BLaER1 (cell line): ENCODE results near the gene FGFR3.

Source experiments
- H3K27ac ChIP-seq: shearing (Covaris generic); formaldehyde crosslinking; 2 replicates; pipeline ENCODE4 v1.8.1; 2022
- H3K27me3 ChIP-seq: shearing (Covaris generic); formaldehyde crosslinking; 2 replicates; pipeline ENCODE4 v1.8.1; 2022
- H3K36me3 ChIP-seq: shearing (Covaris generic); formaldehyde crosslinking; 2 replicates; pipeline ENCODE4 v1.8.1; 2022
- H3K4me1 ChIP-seq: shearing (Covaris generic); formaldehyde crosslinking; 2 replicates; pipeline ENCODE4 v1.8.1; 2022
- H3K4me2 ChIP-seq: shearing (Covaris generic); formaldehyde crosslinking; 2 replicates; pipeline ENCODE4 v1.8.1; 2022
- H3K4me3 ChIP-seq: shearing (Covaris generic); formaldehyde crosslinking; 2 replicates; pipeline ENCODE4 v1.8.1; 2022
- H3K9ac ChIP-seq: shearing (Covaris generic); formaldehyde crosslinking; 2 replicates; pipeline ENCODE4 v1.8.1; 2022
- H3K9me3 ChIP-seq: shearing (Covaris generic); formaldehyde crosslinking; 2 replicates; pipeline ENCODE4 v1.8.1; 2022
- H4K20me1 ChIP-seq: shearing (Covaris generic); formaldehyde crosslinking; 2 replicates; pipeline ENCODE4 v1.8.1; 2022
- Cebpa-rat ChIP-seq: shearing (Covaris generic); IDR thresholded peaks from 2 replicates; pipeline ENCODE4 v1.8.1; 2022

FGFR3 gene

DNA sequence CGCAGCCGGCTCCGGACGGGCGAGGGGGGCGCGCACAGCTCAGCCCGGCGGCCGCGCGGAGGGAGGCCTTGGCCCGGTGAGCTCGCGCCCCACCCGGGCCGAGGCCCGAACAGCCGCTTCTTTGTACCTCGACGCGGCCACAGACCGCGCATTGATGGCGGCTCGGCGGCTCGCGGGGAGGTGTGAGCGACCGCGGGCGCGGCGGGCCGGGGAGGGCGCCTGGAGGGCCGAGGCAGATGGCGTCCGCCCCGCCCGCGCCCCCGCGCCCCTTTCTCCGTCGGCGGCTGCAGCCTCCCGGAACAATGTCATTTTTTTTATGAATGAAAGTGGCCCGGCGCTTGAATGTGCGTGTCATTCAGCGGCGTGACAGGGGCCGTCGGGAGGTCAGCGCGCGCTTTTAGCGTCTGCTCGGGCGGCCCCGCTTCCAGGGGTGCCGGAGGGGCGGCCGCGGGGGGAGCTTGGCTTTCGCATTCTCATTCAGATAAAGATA lies 1.8 kb downstream of the FGFR3 start:
- H3K27ac ChIP-seq = no peak overlapping the region
- peak overlapping the region; percentile 100 for H3K4me2 ChIP-seq
- H3K9ac ChIP-seq = no peak overlapping the region
- H4K20me1 ChIP-seq = peaks cover 70% of the 10 kb centered on the region
- H3K36me3 ChIP-seq = no peaks in the 10 kb centered on the region
- TF ChIP-seq Cebpa-rat = no peak
- H3K4me1 ChIP-seq = peaks cover 28% of the 10 kb centered on the region
- H3K4me3 ChIP-seq = peak overlapping the region; percentile 70
- H3K9me3 ChIP-seq = no peaks in the 10 kb centered on the region
- peaks cover 94% of the 10 kb centered on the region for H3K27me3 ChIP-seq

DNA sequence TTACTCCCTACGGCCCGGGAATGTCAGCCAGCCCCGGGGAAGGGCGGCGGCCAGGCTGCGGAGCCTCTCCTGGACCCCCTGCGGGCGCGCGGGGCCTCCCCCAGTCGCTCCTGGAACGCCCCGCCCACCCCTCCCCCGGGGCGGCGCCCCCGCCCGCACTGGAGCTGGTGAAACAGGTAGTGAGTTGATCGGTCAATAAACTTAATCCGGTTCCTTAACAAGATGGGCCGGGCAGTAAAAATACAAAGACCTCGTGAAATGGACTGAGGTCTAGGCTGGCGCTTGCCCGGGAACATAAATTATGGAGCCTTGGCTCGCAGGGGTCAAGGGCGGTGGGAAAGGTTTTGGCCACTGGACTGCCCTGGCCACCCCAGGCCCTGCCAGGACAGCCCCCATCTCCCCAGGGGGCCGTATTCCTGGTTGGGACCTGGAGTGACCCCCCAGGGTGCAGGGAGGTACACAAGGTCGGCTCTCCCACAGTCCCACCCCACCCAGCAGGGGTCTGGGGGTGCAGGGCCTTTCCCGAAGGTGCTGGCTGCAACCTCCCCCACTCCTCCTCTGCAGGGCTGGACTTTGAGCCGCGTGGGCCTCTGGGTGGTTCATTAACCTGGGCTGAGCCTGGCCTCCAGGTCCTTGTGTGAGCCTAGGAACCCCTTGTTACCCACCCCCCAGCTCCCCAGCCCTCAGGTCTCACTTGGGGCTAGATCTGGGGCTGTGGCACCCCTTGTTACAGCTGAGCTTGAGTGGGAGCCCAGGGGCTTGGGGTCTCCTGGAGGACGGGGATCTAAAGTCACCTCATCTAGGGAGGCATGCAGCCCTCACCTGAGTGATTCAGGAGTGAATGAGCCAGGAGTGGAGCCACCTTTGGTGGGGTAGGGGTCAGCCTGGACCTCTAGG lies 2.5 kb downstream of the FGFR3 start:
- peak overlapping the region; percentile 100 for H3K4me2 ChIP-seq
- peaks cover 90% of the 10 kb centered on the region for H3K27me3 ChIP-seq
- peak overlapping the region; percentile 70 for H3K4me3 ChIP-seq
- H4K20me1 ChIP-seq = peaks cover 70% of the 10 kb centered on the region
- no peak overlapping the region for H3K9ac ChIP-seq
- no peaks in the 10 kb centered on the region for H3K9me3 ChIP-seq
- H3K27ac ChIP-seq = no peak overlapping the region
- H3K36me3 ChIP-seq = no peaks in the 10 kb centered on the region
- TF ChIP-seq Cebpa-rat = no peak
- H3K4me1 ChIP-seq = peaks cover 28% of the 10 kb centered on the region

DNA sequence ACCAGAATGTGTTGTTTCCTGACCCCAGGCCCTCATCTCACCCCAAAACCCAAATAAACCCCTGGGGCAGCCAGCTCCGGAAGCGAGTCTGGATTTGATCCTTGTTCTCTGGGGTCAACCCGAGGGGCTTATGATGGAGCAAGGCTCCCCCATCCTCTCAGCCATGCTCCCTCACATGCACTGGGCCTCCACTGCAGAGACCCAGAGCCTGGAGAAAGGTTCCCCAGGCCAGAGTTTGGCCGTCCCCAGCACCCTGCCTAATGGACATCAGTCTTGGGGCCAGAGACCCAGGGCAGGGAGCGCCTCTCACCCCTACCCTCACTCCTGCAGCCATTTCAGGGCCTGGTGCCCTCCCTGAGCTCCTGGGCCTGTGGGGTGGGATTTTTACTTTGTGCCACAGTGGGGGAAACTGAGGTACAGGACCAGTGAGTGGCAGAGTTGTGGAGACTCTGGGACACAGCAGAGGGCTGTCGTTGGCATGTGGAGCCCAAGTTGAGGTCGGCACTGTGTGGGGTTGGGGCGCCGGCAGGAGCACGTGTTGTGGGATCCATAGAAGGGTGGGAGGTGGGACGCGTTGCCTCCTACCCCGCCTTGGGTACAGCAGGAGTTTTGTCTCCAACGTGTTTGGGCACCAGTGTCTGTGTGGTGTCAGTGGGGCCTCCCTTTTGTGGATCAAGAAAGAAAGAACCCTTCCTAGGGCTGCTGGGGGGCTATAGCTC lies 3.6 kb downstream of the FGFR3 start:
- no peak overlapping the region for H3K4me2 ChIP-seq
- H3K36me3 ChIP-seq = no peaks in the 10 kb centered on the region
- peaks cover 33% of the 10 kb centered on the region for H3K4me1 ChIP-seq
- no peaks in the 10 kb centered on the region for H3K9me3 ChIP-seq
- H4K20me1 ChIP-seq = peaks cover 64% of the 10 kb centered on the region
- H3K9ac ChIP-seq = no peak overlapping the region
- no peak overlapping the region for H3K27ac ChIP-seq
- TF ChIP-seq Cebpa-rat = no peak
- no peak overlapping the region for H3K4me3 ChIP-seq
- peaks cover 79% of the 10 kb centered on the region for H3K27me3 ChIP-seq

DNA sequence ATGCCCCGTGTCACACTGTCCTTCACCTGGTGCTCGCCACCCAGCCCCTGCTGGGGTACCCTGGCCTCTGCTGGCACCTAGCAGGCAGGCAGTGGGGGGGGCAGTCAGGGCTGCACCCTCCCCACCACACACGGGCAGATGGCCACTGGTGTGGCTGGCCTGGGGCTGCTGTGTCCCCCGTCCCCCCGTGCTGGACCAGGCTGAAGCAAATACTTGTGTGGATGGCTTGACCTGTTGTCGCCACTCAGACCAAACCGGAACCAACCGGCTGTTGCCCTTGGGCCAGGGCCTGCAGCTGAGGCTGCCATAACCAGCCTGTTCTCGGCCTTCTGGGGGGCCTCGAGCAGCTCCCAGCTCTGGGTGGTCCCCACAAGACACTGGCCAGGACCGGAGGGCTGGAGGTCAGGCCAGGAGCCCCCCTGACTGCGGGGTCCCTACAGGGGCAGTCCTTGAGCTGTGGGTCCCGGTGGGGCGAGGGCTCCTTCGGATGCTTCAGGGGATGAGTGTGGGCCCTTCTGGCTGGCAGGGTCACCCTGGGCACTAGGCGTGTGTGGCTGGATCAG lies 4.3 kb downstream of the FGFR3 start:
- Histone ChIP-seq H3K27ac (no peak overlapping the region), H3K4me2 (no peak overlapping the region), H3K9me3 (no peaks in the 10 kb centered on the region), H3K27me3 (peaks cover 72% of the 10 kb centered on the region), H3K9ac (no peak overlapping the region), H3K4me3 (no peak overlapping the region), H4K20me1 (peaks cover 57% of the 10 kb centered on the region), H3K36me3 (no peaks in the 10 kb centered on the region), H3K4me1 (peaks cover 40% of the 10 kb centered on the region)
- TF ChIP-seq Cebpa-rat = no peak

DNA sequence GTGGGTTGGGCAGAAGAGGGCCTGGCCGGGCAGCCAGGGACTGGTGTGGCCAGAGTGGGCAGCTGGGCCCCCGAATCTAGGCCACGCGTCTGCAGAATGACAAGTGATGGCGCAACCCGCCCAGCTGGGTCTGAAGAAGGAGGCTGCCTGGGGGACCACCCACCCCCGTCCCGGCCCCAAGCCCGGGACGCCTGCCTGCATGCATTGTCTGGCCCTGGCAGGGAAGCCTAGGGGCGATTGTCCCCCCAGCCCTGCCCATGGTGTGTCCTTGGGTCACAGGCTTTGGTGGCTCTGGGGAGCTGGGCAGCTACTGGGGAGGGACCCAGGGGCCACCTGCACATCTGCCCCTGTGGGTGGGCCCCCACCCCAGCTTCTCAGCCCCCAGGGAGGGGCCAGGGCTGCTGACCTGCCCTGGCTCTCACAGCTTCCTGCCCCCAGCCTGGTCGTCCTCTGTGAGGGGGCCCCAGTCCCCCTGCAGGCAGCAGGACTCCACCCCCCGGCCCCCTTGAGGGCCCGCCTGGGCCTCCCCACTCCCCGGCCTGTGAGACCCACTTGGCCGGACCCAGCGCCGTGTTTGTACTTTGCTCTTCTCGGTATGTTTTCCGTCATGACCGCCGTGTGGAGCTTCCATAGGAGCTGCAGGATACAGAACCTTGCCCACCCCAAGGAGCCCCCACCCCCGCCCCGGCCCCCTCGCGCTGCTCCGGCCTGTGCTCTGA lies 4.9 kb downstream of the FGFR3 start:
- Histone ChIP-seq H3K27me3 (peaks cover 66% of the 10 kb centered on the region), H3K4me1 (peaks cover 46% of the 10 kb centered on the region), H3K9ac (no peak overlapping the region), H3K36me3 (no peaks in the 10 kb centered on the region), H4K20me1 (peaks cover 56% of the 10 kb centered on the region), H3K27ac (no peak overlapping the region), H3K4me2 (no peak overlapping the region), H3K4me3 (no peak overlapping the region), H3K9me3 (no peaks in the 10 kb centered on the region)
- TF ChIP-seq Cebpa-rat = no peak

DNA sequence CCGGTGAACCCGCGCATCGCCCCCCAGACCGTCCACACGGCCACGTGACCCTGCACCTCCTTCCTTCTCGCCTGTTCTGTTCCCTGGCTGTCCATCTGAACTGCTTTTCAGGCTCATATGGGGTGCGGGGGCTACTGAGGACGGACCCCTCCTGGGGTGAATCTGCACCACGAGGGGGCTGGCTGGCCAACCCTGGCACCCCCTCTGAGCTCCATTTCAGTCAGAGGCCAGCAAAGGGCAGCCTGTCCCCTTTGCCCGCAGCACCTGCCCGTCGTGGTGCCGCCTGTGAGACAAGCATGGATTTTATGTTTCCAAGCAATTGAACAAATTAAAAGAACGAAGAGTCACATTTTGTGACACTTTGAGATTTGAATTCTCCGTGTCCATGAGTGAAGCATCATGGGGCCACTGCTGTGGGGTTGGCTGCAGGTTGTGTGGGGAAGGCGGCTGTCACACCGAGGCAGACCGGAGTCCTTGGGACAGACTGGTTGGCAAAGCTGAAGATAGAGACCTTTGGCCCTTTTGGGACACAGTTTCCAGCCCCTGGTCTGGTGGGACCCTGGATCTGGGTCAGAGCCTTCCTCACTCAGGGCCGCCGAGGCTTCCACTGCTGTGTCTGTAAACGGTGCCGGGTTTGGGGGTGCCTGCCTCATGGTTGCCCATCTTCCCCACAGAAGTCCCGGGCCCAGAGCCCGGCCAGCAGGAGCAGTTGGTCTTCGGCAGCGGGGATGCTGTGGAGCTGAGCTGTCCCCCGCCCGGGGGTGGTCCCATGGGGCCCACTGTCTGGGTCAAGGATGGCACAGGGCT lies 5.7 kb downstream of the FGFR3 start:
- H4K20me1 ChIP-seq = peaks cover 62% of the 10 kb centered on the region
- H3K4me2 ChIP-seq = peak overlapping the region; percentile 78

DNA sequence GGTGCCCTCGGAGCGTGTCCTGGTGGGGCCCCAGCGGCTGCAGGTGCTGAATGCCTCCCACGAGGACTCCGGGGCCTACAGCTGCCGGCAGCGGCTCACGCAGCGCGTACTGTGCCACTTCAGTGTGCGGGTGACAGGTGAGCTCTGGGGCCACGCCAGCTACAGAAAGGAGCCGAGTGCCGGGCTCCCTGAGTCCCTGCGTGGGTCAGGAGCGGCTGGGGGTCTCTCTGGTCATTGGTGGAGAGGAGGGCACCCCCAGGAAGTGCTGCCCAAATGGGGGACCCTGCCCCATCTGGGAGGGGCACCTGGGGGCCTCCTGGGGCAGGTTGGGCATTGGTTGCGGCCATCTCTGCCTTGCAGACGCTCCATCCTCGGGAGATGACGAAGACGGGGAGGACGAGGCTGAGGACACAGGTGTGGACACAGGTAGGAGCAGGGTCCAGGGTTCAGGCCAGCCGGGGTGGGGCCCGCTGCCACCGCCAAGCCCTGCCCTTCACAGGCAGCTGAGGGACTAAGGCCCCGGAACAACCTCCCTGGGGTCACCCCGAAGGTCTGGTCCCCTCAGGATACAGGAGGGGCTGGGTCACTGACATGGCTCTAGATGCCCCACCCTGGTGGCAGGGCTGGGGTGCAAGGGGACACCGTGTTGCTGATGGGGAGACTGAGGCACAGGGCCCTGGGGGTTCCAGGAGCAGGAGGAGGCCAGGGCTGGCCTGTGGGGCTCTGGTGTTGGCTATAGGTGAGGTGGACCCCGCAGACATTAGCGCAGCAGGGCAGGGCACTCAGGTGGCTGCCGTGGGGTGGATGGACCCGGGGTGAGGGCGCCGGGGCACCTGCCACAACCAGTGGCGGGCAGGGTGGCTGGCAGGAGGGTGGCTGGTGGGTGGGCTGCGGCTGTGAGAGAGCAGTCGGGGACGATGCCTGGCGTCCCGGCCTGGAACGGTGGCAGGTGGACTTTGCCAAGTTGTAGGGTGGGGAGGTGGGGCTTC lies 6.6 kb downstream of the FGFR3 start:
- no peak overlapping the region for H3K27ac ChIP-seq
- no peak overlapping the region for H3K4me3 ChIP-seq
- H3K27me3 ChIP-seq = peaks cover 54% of the 10 kb centered on the region
- H3K4me1 ChIP-seq = peaks cover 52% of the 10 kb centered on the region
- H4K20me1 ChIP-seq = peaks cover 58% of the 10 kb centered on the region
- TF ChIP-seq Cebpa-rat = no peak
- H3K4me2 ChIP-seq = peak overlapping the region; percentile 78
- H3K9ac ChIP-seq = no peak overlapping the region
- no peaks in the 10 kb centered on the region for H3K9me3 ChIP-seq
- H3K36me3 ChIP-seq = no peaks in the 10 kb centered on the region

More for the DNA sequence above, 5.7 kb downstream of the FGFR3 start:
- no peak overlapping the region for H3K4me3 ChIP-seq
- no peak for TF ChIP-seq Cebpa-rat
- no peak overlapping the region for H3K9ac ChIP-seq
- H3K27me3 ChIP-seq = peaks cover 59% of the 10 kb centered on the region
- no peak overlapping the region for H3K27ac ChIP-seq
- no peaks in the 10 kb centered on the region for H3K36me3 ChIP-seq
- peaks cover 53% of the 10 kb centered on the region for H3K4me1 ChIP-seq
- H3K9me3 ChIP-seq = no peaks in the 10 kb centered on the region

DNA sequence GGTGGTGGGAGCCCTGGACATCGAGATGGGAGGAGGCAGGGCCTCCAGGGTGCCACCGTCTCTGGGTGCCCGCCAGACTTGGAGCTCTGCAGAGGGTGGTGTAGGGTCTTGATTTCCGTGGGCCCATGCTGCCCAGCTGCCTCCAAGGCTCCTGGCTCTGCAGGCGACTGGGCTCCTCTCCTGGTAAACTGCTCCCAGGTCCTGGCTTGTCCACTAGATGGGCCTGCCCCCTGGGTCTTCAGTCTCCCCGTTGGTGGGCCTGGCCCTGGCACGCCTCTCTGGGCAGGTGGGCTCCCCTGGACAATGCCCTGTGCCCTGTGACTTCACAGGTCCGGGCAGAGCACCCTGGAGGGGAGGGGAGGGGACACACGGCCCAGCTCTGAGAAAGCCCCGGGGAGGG lies 7.7 kb downstream of the FGFR3 start:
- H3K36me3 ChIP-seq = no peaks in the 10 kb centered on the region
- no peak overlapping the region for H3K27ac ChIP-seq
- peaks cover 43% of the 10 kb centered on the region for H3K27me3 ChIP-seq
- H3K9ac ChIP-seq = no peak overlapping the region
- no peak for TF ChIP-seq Cebpa-rat
- H3K4me3 ChIP-seq = no peak overlapping the region
- no peak overlapping the region for H3K4me2 ChIP-seq
- peaks cover 60% of the 10 kb centered on the region for H4K20me1 ChIP-seq
- H3K4me1 ChIP-seq = peaks cover 50% of the 10 kb centered on the region
- H3K9me3 ChIP-seq = no peaks in the 10 kb centered on the region
